Mesothelial cell of epicardium (in vitro differentiated cells): ENCODE data around the gene PCGF2. TPM values are rescaled to one million over a fixed set of nuclear protein-coding genes. Genes with fewer than 3 reads are reported as not detected.

Experiments used
- DNase-seq, 2 experiments: peaks; one replicate each; pipeline ENCODE4 v3.0.0; 2021; ENCODE audit warnings: low spot score in 2 of 2; ENCODE audit not compliant: unreplicated experiment in 2 of 2
- H3K27ac Mint-ChIP-seq: 2 replicates; pipeline ENCODE4 v1.8.0; 2021; ENCODE audit warnings: mixed read lengths
- H3K27me3 Mint-ChIP-seq: 2 replicates; pipeline ENCODE4 v1.8.0; 2021; ENCODE audit warnings: low read depth, mixed read lengths
- H3K36me3 Mint-ChIP-seq: 2 replicates; pipeline ENCODE4 v1.8.0; 2021; ENCODE audit warnings: mixed read lengths
- H3K4me1 Mint-ChIP-seq: 2 replicates; pipeline ENCODE4 v1.8.0; 2021; ENCODE audit warnings: mixed read lengths
- H3K4me3 Mint-ChIP-seq: 2 replicates; pipeline ENCODE4 v1.8.0; 2021; ENCODE audit warnings: mild to moderate bottlenecking, moderate library complexity, mixed read lengths
- H3K9me3 Mint-ChIP-seq: 2 replicates; pipeline ENCODE4 v1.8.0; 2021; ENCODE audit warnings: mixed read lengths
- total RNA-seq: library from RNA; stranded (reverse); gene quantifications from 3 replicates; pipeline ENCODE4 v1.2.1, GENCODE V29; 2021
- TF ChIP-seq, protein P1 (sequence below): fragments of 200-600 bp; sonication (generic); IDR thresholded peaks from one replicate; pipeline ENCODE4 v1.5.0; 2021; ENCODE audit warnings: antibody characterized with exemption; ENCODE audit not compliant: unreplicated experiment

The PCGF2 gene
- total RNA-seq, 1 donor from 2014 or later: 83.3 TPM

GRCh38 chr17:38747463-38748148 lies 530 bp downstream of the PCGF2 start:
- H3K27me3 Mint-ChIP-seq: no peaks in the 10 kb centered on the region
- H3K27ac Mint-ChIP-seq: peak overlapping the region; percentile 76
- H3K4me3 Mint-ChIP-seq: peak overlapping the region; percentile 91
- TF ChIP-seq, protein P1, sequence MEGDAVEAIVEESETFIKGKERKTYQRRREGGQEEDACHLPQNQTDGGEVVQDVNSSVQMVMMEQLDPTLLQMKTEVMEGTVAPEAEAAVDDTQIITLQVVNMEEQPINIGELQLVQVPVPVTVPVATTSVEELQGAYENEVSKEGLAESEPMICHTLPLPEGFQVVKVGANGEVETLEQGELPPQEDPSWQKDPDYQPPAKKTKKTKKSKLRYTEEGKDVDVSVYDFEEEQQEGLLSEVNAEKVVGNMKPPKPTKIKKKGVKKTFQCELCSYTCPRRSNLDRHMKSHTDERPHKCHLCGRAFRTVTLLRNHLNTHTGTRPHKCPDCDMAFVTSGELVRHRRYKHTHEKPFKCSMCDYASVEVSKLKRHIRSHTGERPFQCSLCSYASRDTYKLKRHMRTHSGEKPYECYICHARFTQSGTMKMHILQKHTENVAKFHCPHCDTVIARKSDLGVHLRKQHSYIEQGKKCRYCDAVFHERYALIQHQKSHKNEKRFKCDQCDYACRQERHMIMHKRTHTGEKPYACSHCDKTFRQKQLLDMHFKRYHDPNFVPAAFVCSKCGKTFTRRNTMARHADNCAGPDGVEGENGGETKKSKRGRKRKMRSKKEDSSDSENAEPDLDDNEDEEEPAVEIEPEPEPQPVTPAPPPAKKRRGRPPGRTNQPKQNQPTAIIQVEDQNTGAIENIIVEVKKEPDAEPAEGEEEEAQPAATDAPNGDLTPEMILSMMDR: no peak
- H3K4me1 Mint-ChIP-seq: peaks cover 59% of the 10 kb centered on the region
- peak in 1 of 2 experiments; percentile 60 for DNase-seq
- no peaks in the 10 kb centered on the region for H3K9me3 Mint-ChIP-seq
- no peaks in the 10 kb centered on the region for H3K36me3 Mint-ChIP-seq

GRCh38 chr17:38746849-38747462 lies 1.2 kb downstream of the PCGF2 start:
- Mint-ChIP-seq H3K4me3 (peak overlapping the region; percentile 91), H3K36me3 (no peaks in the 10 kb centered on the region), H3K27ac (peak overlapping the region; percentile 86), H3K9me3 (no peaks in the 10 kb centered on the region), H3K27me3 (no peaks in the 10 kb centered on the region), H3K4me1 (peaks cover 64% of the 10 kb centered on the region)
- no peak for DNase-seq
- TF ChIP-seq, protein P1: no peak

GRCh38 chr17:38746004-38746848 lies 1.9 kb downstream of the PCGF2 start:
- Mint-ChIP-seq H3K4me3 (peak overlapping the region; percentile 91), H3K36me3 (no peaks in the 10 kb centered on the region), H3K27me3 (no peaks in the 10 kb centered on the region), H3K9me3 (no peaks in the 10 kb centered on the region), H3K27ac (peak overlapping the region; percentile 86), H3K4me1 (peaks cover 69% of the 10 kb centered on the region)
- no peak for DNase-seq
- TF ChIP-seq, protein P1: no peak

- Mint-ChIP-seq H3K9me3 (no peaks in the 10 kb centered on the region), H3K27me3 (no peaks in the 10 kb centered on the region), H3K4me1 (peaks cover 64% of the 10 kb centered on the region), H3K27ac (peak overlapping the region; percentile 86), H3K36me3 (no peaks in the 10 kb centered on the region), H3K4me3 (peak overlapping the region; percentile 91)
- no peak for DNase-seq
- TF ChIP-seq, protein P1: no peak
Measured at GRCh38 chr17:38745545-38745944, 2.6 kb downstream of the PCGF2 start.

DNA sequence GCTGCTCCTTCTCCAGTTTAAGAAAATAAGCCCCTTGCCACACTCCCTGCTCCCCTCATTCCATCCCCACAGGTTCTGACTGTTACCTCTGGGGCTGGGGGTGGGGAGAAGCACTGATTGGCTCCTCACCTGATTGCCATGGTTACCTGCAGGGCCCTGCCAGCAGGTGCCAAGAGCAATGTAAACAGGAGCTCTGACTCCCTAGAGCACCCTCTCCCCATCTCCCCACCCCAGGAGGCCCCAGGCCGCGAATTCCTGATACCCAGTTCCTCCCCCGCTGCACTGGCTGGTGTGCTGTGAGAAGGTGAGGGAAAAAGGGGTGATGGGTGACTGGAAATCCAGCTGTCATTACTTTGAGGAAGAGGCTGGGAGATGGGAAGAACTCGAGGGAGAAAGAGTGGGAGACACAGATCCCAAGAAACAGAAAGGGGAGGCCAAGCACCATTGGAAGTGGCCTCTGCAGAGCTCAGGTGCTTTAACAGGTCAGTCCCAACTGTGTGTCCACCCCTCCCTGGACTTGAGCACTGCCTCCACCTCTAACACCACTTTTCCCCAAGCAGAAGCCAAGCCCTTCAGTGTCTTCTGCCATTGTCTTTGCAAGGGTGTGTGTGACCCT lies 4.5 kb downstream of the PCGF2 start:
- Mint-ChIP-seq H3K27me3 (no peaks in the 10 kb centered on the region), H3K4me3 (peak overlapping the region; percentile 30)

More for the DNA sequence above, 4.5 kb downstream of the PCGF2 start:
- H3K4me1 Mint-ChIP-seq: peaks cover 52% of the 10 kb centered on the region
- no peak for DNase-seq
- no peaks in the 10 kb centered on the region for H3K9me3 Mint-ChIP-seq
- no peaks in the 10 kb centered on the region for H3K36me3 Mint-ChIP-seq
- peak overlapping the region; percentile 98 for H3K27ac Mint-ChIP-seq
- TF ChIP-seq, protein P1: no peak
